Measurements from ENCODE around the gene UACA.

DNA sequence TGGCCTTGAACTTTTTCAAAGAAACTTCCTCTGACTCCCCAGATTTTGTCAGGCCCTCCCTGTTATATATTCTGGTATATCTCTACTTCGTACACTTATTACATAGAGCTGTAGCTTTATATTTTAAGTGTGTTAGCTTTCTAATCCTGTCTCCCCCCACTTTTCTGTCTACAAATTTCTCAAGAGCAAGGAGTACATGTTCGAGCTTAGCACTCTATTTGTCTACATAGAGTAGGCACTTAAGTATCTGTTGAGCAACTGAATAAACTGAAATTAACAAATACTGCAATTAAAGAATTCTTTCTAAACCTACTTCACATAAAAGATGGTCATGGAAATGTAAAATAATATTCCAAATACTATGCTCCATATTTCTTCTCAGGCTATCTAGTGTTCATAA lies 39.4 kb downstream of the UACA start:
- TF ChIP-seq, protein P1, sequence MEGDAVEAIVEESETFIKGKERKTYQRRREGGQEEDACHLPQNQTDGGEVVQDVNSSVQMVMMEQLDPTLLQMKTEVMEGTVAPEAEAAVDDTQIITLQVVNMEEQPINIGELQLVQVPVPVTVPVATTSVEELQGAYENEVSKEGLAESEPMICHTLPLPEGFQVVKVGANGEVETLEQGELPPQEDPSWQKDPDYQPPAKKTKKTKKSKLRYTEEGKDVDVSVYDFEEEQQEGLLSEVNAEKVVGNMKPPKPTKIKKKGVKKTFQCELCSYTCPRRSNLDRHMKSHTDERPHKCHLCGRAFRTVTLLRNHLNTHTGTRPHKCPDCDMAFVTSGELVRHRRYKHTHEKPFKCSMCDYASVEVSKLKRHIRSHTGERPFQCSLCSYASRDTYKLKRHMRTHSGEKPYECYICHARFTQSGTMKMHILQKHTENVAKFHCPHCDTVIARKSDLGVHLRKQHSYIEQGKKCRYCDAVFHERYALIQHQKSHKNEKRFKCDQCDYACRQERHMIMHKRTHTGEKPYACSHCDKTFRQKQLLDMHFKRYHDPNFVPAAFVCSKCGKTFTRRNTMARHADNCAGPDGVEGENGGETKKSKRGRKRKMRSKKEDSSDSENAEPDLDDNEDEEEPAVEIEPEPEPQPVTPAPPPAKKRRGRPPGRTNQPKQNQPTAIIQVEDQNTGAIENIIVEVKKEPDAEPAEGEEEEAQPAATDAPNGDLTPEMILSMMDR (conservative IDR thresholded peaks at IDR 0.05; ENCODE audit: low read depth in 2 of 2): no peak
- no peak for TF ChIP-seq EZH2 (IDR thresholded peaks at IDR 0.05; ENCODE audit: low read depth, unreplicated experiment)
- no peak for TF ChIP-seq POLR2AphosphoS5 (IDR thresholded peaks at IDR 0.05; ENCODE audit: low read depth)
- TF ChIP-seq CREB1 (CRISPR knock-in tag; IDR thresholded peaks at IDR 0.05; ENCODE audit: low read depth): no peak

Data from GM23338 (cell line).